HFF-Myc (cell line): ENCODE data around the gene UVRAG.

Source experiments
- DNase-seq: peaks from one replicate; pipeline ENCODE4 v3.0.0-alpha.2; 2011; ENCODE audit warnings: low read depth; ENCODE audit errors: extremely low read depth
- H3K4me3 ChIP-seq: replicated peaks from 2 replicates; pipeline ENCODE4 v1.5.1; 2011; ENCODE audit warnings: low read depth, mild to moderate bottlenecking, control low read depth, low read length
- TF ChIP-seq, protein P1 (sequence below): IDR thresholded peaks from 2 replicates; pipeline ENCODE4 v1.5.1; 2012; ENCODE audit warnings: mild to moderate bottlenecking, low read depth, low read length, control low read depth; ENCODE audit errors: missing control alignments

Gene UVRAG

DNA sequence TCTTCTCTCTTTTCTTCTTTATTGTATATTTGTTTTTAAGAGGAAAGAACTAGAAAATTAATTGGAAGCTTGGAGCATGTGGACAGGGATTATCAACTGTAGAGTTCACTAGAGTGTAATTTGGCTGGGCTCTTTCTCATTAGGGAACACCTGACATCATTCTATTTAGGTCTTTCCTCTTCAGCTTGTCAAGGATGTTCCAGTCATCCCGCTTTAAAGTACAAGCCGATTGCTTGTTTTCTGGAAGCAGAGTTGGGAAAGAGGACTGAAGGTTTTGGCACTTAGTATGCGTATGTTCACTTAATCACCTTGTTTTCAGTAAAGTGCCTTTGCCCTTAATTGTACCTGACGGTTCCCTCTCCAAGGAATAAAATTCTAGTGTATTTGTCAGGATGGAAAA, 279.7 kb downstream of the UVRAG start:
- TF ChIP-seq, protein P1, sequence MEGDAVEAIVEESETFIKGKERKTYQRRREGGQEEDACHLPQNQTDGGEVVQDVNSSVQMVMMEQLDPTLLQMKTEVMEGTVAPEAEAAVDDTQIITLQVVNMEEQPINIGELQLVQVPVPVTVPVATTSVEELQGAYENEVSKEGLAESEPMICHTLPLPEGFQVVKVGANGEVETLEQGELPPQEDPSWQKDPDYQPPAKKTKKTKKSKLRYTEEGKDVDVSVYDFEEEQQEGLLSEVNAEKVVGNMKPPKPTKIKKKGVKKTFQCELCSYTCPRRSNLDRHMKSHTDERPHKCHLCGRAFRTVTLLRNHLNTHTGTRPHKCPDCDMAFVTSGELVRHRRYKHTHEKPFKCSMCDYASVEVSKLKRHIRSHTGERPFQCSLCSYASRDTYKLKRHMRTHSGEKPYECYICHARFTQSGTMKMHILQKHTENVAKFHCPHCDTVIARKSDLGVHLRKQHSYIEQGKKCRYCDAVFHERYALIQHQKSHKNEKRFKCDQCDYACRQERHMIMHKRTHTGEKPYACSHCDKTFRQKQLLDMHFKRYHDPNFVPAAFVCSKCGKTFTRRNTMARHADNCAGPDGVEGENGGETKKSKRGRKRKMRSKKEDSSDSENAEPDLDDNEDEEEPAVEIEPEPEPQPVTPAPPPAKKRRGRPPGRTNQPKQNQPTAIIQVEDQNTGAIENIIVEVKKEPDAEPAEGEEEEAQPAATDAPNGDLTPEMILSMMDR = no peak
- no peak for DNase-seq
- H3K4me3 ChIP-seq = no peak overlapping the region

DNA sequence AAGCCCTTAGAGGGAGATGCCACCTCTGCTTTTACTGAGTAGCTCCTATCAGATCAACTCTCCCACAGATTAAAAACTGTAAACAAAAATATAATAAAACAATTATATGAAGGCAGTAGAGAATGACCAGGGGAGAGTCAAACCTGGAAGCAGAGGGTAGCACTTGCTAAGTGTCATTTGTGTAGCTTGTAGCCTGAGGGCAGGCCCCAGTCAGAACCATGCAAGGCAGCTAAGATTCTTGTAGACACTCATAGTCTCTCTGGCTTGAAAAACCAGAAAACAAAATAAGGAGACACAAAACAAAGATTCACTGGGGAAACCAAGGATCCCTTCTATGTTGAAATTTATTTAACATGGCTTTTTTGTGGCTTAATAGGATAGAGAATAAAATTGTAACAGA, 280.9 kb downstream of the UVRAG start:
- DNase-seq = no peak

DNA sequence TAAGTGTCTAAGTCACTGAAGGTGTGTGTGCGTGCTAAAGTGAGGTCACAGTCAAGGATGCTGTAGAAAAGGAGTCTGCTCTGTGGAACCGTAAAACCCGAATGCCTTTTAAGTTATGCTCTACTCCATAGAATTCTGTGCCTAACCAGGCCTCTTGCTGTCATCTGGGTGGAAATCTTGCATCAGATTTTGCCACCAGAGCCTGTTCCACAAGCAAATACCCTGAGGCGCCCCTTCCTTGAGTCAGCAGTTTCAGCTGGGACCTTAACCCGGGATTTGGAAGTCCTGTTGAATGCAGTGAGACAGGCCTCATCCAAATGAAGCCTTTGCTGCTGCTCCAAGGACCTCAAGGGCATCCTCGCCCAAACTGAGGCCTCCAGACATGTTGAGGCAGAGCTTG, 281.5 kb downstream of the UVRAG start:
- H3K4me3 ChIP-seq = no peak overlapping the region
- TF ChIP-seq, protein P1 = no peak
- DNase-seq = no peak

More for the DNA sequence above, 280.9 kb downstream of the UVRAG start:
- no peak overlapping the region for H3K4me3 ChIP-seq
- TF ChIP-seq, protein P1 = no peak

DNA sequence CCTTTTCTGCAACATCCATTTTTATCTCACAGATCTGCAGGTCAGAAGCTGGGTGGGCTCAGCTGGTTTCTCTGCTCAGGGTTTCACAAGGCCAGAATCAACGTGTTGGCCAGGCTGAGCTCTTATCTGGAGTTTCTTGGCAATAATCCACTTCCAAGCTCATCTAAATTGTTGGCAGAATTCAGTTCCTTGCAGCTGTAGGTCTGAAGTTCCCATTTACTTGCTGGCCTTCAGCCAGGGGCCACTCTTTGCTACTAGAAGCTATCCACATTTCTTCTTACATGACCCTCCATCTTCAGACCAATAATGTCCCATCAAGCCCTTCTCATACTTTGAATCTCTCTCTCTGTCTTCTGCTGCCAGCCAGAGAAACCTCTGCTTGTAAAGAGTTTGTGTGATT, 287.8 kb downstream of the UVRAG start:
- H3K4me3 ChIP-seq = no peak overlapping the region
- TF ChIP-seq, protein P1 = no peak
- DNase-seq = no peak

DNA sequence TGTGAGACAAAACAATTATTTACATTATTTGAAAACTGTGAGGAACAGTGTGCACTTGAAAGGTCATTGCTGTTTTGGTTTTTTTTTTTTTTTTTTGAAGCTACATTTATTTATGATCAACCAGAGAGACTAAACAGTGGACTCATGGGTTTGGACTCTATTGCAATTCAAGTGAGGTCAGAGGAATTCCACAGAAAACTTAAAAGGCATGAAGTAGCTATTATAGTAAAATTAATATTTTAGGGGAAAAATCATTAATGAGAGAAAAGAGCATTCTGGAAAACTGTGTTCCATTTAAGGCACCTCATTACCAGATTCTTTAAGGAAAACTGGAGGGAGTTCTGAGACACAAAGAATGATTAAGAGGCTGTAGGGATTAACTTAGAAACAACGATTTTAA, 288.4 kb downstream of the UVRAG start:
- TF ChIP-seq, protein P1 = no peak
- DNase-seq = no peak
- H3K4me3 ChIP-seq = no peak overlapping the region

DNA sequence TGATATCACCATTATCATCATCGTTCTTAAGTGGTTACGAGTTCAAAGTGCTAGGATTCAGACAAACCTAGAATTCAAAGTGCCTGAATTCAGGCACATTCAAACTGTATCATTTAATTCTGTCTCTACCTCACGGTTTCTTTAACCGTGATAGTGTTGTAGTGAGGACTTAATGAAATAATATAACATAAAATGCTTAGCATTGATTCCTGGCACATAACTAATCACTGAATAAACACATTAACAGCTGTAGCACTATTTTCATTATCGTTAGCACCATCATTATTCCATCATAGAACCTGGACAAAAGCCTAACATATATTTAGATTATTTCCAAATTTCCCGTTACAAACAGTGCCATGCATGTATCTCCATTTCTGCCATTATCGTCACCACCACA, 289.3 kb downstream of the UVRAG start:
- TF ChIP-seq, protein P1 = no peak
- no peak overlapping the region for H3K4me3 ChIP-seq
- DNase-seq = no peak

DNA sequence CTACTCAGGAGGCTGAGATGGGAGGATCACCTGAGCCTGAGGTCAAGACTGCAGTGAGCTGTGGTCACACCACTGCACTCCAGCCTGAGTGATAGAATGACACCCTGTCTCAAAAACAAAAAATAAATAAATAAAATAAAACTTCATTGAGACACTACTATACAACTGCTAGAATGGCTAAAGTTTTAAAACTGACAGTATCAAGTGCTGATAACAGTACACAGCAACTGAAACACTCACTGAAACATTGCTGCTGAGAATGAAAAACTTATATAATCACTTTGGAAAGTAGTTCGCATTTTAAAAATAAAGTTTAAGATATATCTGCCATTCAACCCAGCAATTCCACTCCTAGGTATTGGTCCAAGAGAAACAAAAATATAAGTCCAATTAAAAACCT, 290.6 kb downstream of the UVRAG start:
- no peak for DNase-seq
- TF ChIP-seq, protein P1 = no peak
- H3K4me3 ChIP-seq = no peak overlapping the region
